Measurements from ENCODE around the gene TIAM1.

TIAM1 gene

GRCh38 chr21:31352836-31353235, 8.8 kb upstream of the TIAM1 start:
- DNase-seq (ENCODE audit: low read depth) = no peak

GRCh38 chr21:31351960-31352359, 7.9 kb upstream of the TIAM1 start:
- DNase-seq (ENCODE audit: low read depth) = no peak

GRCh38 chr21:31351438-31351837, 7.4 kb upstream of the TIAM1 start:
- DNase-seq (ENCODE audit: low read depth) = no peak

- no peak for DNase-seq (ENCODE audit: low read depth)
Observed at GRCh38 chr21:31349208-31349607, 5.1 kb upstream of the TIAM1 start.

GRCh38 chr21:31348188-31348587, 4.1 kb upstream of the TIAM1 start:
- no peak for DNase-seq (ENCODE audit: low read depth)

- DNase-seq (ENCODE audit: low read depth) = no peak
Observed at GRCh38 chr21:31347435-31348032, 3.5 kb upstream of the TIAM1 start.

GRCh38 chr21:31346256-31346821, 2.3 kb upstream of the TIAM1 start:
- no peak for DNase-seq (ENCODE audit: low read depth)

GRCh38 chr21:31345136-31345535, 1.1 kb upstream of the TIAM1 start:
- DNase-seq (ENCODE audit: low read depth) = no peak

GRCh38 chr21:31343030-31343510, 991 bp downstream of the TIAM1 start:
- DNase-seq (ENCODE audit: low read depth) = no peak

- no peak for DNase-seq (ENCODE audit: low read depth)
Observed at GRCh38 chr21:31342348-31342747, 1.7 kb downstream of the TIAM1 start.

GRCh38 chr21:31340942-31341487, 3.0 kb downstream of the TIAM1 start:
- DNase-seq (ENCODE audit: low read depth) = no peak

GRCh38 chr21:31340514-31340913, 3.5 kb downstream of the TIAM1 start:
- DNase-seq (ENCODE audit: low read depth) = no peak

- no peak for DNase-seq (ENCODE audit: low read depth)
Observed at GRCh38 chr21:31339721-31340120, 4.3 kb downstream of the TIAM1 start.

GRCh38 chr21:31338908-31339368, 5.1 kb downstream of the TIAM1 start:
- DNase-seq (ENCODE audit: low read depth) = no peak

GRCh38 chr21:31337996-31338907, 5.8 kb downstream of the TIAM1 start:
- DNase-seq (ENCODE audit: low read depth) = no peak

- DNase-seq (ENCODE audit: low read depth) = no peak
Observed at GRCh38 chr21:31337086-31337485, 7.0 kb downstream of the TIAM1 start.

- DNase-seq (ENCODE audit: low read depth) = no peak
Observed at GRCh38 chr21:31336739-31337040, 7.4 kb downstream of the TIAM1 start.

- DNase-seq (ENCODE audit: low read depth) = no peak
Observed at GRCh38 chr21:31335957-31336738, 7.9 kb downstream of the TIAM1 start.

- DNase-seq (ENCODE audit: low read depth) = no peak
Observed at GRCh38 chr21:31334648-31335121, 9.4 kb downstream of the TIAM1 start.

- no peak for DNase-seq (ENCODE audit: low read depth)
Observed at GRCh38 chr21:31332525-31332924, 11.5 kb downstream of the TIAM1 start.

- no peak for DNase-seq (ENCODE audit: low read depth)
Observed at GRCh38 chr21:31331231-31331630, 12.8 kb downstream of the TIAM1 start.

GRCh38 chr21:31330144-31330483, 13.9 kb downstream of the TIAM1 start:
- no peak for DNase-seq (ENCODE audit: low read depth)
